Stimulated activated naive CD8-positive, alpha-beta T cell treated with anti-CD3 and anti-CD28 coated beads, Interleukin-15, amount 100 ng/mL, for 72 hours (primary cell): ENCODE data around the gene CEP250.
"Not testable (repeated sequence)": the region's sequence is repeated elsewhere in the genome, so short reads cannot be mapped to it uniquely, and the experiment has no call there.

Experiments used
- ATAC-seq: fragments of 150-1000 bp; cut with Tn5 transposase; 2 replicates; pipeline ENCODE4 v1.10.0; 2021; ENCODE audit warnings: mild to moderate bottlenecking, moderate library complexity
- DNase-seq, 2 donors: peaks; one replicate each; pipeline ENCODE4 v3.0.0; 2021 to 2022
- H3K27ac Mint-ChIP-seq, 2 donors: one replicate each; pipeline ENCODE4 v1.8.0; 2022; ENCODE audit warnings: mild to moderate bottlenecking in 2 of 2, mixed read lengths in 2 of 2, moderate library complexity in 2 of 2
- H3K27me3 Mint-ChIP-seq: one replicate; pipeline ENCODE4 v1.8.0; 2022; ENCODE audit warnings: mixed read lengths
- H3K4me1 Mint-ChIP-seq: one replicate; pipeline ENCODE4 v1.8.0; 2022; ENCODE audit warnings: mild to moderate bottlenecking, mixed read lengths
- H3K4me3 Mint-ChIP-seq, 2 donors: one replicate each; pipeline ENCODE4 v1.8.0; 2022; ENCODE audit warnings: mild to moderate bottlenecking in 2 of 2, mixed read lengths in 2 of 2, moderate library complexity in 1 of 2
- H3K9me3 Mint-ChIP-seq, 2 donors: one replicate each; pipeline ENCODE4 v1.8.0; 2022; ENCODE audit warnings: mixed read lengths in 2 of 2

CEP250 gene

GRCh38 chr20:35503281-35503680 is 47.9 kb downstream of the CEP250 start:
- DNase-seq, result no peak
- H3K9me3 Mint-ChIP-seq, result no peaks in the 10 kb centered on the region
- H3K4me1 Mint-ChIP-seq, result peaks cover 50% of the 10 kb centered on the region
- no peak overlapping the region for H3K4me3 Mint-ChIP-seq
- H3K27me3 Mint-ChIP-seq, result no peaks in the 10 kb centered on the region
- ATAC-seq, result no peak
- peak overlapping the region in 1 of 2 donors; percentile 90 for H3K27ac Mint-ChIP-seq

- ATAC-seq, result no peak
- H3K4me3 Mint-ChIP-seq, result no peak overlapping the region
- H3K4me1 Mint-ChIP-seq, result peaks cover 50% of the 10 kb centered on the region
- peak overlapping the region; percentile 48 to 79 for H3K27ac Mint-ChIP-seq
- H3K27me3 Mint-ChIP-seq, result no peaks in the 10 kb centered on the region
- H3K9me3 Mint-ChIP-seq, result no peaks in the 10 kb centered on the region
- no peak for DNase-seq
Measured at GRCh38 chr20:35503841-35504561, 48.6 kb downstream of the CEP250 start.

- Mint-ChIP-seq H3K27ac (peak overlapping the region in 1 of 2 donors; percentile 61), H3K4me1 (peaks cover 50% of the 10 kb centered on the region), H3K4me3 (no peak overlapping the region), H3K9me3 (no peaks in the 10 kb centered on the region), H3K27me3 (no peaks in the 10 kb centered on the region)
- no peak for ATAC-seq
- DNase-seq, result no peak
Measured at GRCh38 chr20:35504751-35505150, 49.4 kb downstream of the CEP250 start.

GRCh38 chr20:35506179-35506578 is 50.8 kb downstream of the CEP250 start:
- DNase-seq, result no peak

GRCh38 chr20:35506872-35507638 is 51.7 kb downstream of the CEP250 start:
- no peaks in the 10 kb centered on the region for H3K9me3 Mint-ChIP-seq
- DNase-seq, result no peak
- no peak overlapping the region for H3K4me3 Mint-ChIP-seq
- no peaks in the 10 kb centered on the region for H3K27me3 Mint-ChIP-seq
- peak; percentile 68 for ATAC-seq
- peaks cover 49% of the 10 kb centered on the region for H3K4me1 Mint-ChIP-seq
- H3K27ac Mint-ChIP-seq, result peak overlapping the region; percentile 78 to 85

More at GRCh38 chr20:35506179-35506578, 50.8 kb downstream of the CEP250 start:
- Mint-ChIP-seq H3K4me1 (peaks cover 50% of the 10 kb centered on the region), H3K4me3 (no peak overlapping the region), H3K27ac (peak overlapping the region in 1 of 2 donors; percentile 60), H3K9me3 (no peaks in the 10 kb centered on the region), H3K27me3 (no peaks in the 10 kb centered on the region)
- ATAC-seq, result peak; percentile 40

GRCh38 chr20:35508493-35509218 is 53.3 kb downstream of the CEP250 start:
- DNase-seq, result no peak
- H3K4me3 Mint-ChIP-seq, result no peak overlapping the region
- no peak overlapping the region for H3K27ac Mint-ChIP-seq

GRCh38 chr20:35510951-35511735 is 55.7 kb downstream of the CEP250 start:
- H3K27ac Mint-ChIP-seq, result no peak overlapping the region
- no peak overlapping the region for H3K4me3 Mint-ChIP-seq
- H3K9me3 Mint-ChIP-seq, result no peaks in the 10 kb centered on the region

More at GRCh38 chr20:35508493-35509218, 53.3 kb downstream of the CEP250 start:
- no peak for ATAC-seq
- Mint-ChIP-seq H3K9me3 (no peaks in the 10 kb centered on the region), H3K4me1 (peaks cover 35% of the 10 kb centered on the region), H3K27me3 (no peaks in the 10 kb centered on the region)

GRCh38 chr20:35511814-35512420 is 56.5 kb downstream of the CEP250 start:
- peak overlapping the region in 1 of 2 donors; percentile 45 for H3K27ac Mint-ChIP-seq

More at GRCh38 chr20:35510951-35511735, 55.7 kb downstream of the CEP250 start:
- DNase-seq (no peak), ATAC-seq (no peak)
- peaks cover 13% of the 10 kb centered on the region for H3K4me1 Mint-ChIP-seq
- H3K27me3 Mint-ChIP-seq, result no peaks in the 10 kb centered on the region

GRCh38 chr20:35514371-35514932 is 59.1 kb downstream of the CEP250 start:
- no peaks in the 10 kb centered on the region for H3K9me3 Mint-ChIP-seq
- no peak overlapping the region for H3K4me3 Mint-ChIP-seq
- no peak for DNase-seq
- no peaks in the 10 kb centered on the region for H3K27me3 Mint-ChIP-seq
- H3K4me1 Mint-ChIP-seq, result no peaks in the 10 kb centered on the region
- H3K27ac Mint-ChIP-seq, result peak overlapping the region in 1 of 2 donors; percentile 31
- ATAC-seq, result no peak

More at GRCh38 chr20:35511814-35512420, 56.5 kb downstream of the CEP250 start:
- ATAC-seq, result no peak
- Mint-ChIP-seq H3K9me3 (no peaks in the 10 kb centered on the region), H3K27me3 (no peaks in the 10 kb centered on the region), H3K4me1 (peaks cover 6% of the 10 kb centered on the region), H3K4me3 (no peak overlapping the region)
- no peak for DNase-seq

- Mint-ChIP-seq H3K4me1 (no peaks in the 10 kb centered on the region), H3K27me3 (no peaks in the 10 kb centered on the region), H3K4me3 (no peak overlapping the region), H3K9me3 (no peaks in the 10 kb centered on the region), H3K27ac (no peak overlapping the region)
- no peak for DNase-seq
- ATAC-seq, result peak; percentile 18
Measured at GRCh38 chr20:35515341-35515740, 59.9 kb downstream of the CEP250 start.

- DNase-seq, result no peak
- Mint-ChIP-seq H3K27ac (peak overlapping the region in 1 of 2 donors; percentile 10), H3K4me1 (no peaks in the 10 kb centered on the region), H3K9me3 (no peaks in the 10 kb centered on the region), H3K27me3 (no peaks in the 10 kb centered on the region), H3K4me3 (no peak overlapping the region)
- ATAC-seq, result peak; percentile 23
Measured at GRCh38 chr20:35515949-35516645, 60.7 kb downstream of the CEP250 start.

GRCh38 chr20:35517125-35517524 is 61.7 kb downstream of the CEP250 start:
- H3K9me3 Mint-ChIP-seq, result no peaks in the 10 kb centered on the region
- no peak overlapping the region for H3K27ac Mint-ChIP-seq
- no peaks in the 10 kb centered on the region for H3K27me3 Mint-ChIP-seq

GRCh38 chr20:35517767-35518166 is 62.4 kb downstream of the CEP250 start:
- H3K27me3 Mint-ChIP-seq, DNase-seq, H3K4me3 Mint-ChIP-seq, ATAC-seq, H3K27ac Mint-ChIP-seq, H3K9me3 Mint-ChIP-seq, H3K4me1 Mint-ChIP-seq: not testable (repeated sequence)

More at GRCh38 chr20:35517125-35517524, 61.7 kb downstream of the CEP250 start:
- ATAC-seq (no peak), DNase-seq (no peak)
- H3K4me3 Mint-ChIP-seq, result no peak overlapping the region
- H3K4me1 Mint-ChIP-seq, result no peaks in the 10 kb centered on the region

- H3K4me1 Mint-ChIP-seq, result no peaks in the 10 kb centered on the region
- no peak overlapping the region for H3K27ac Mint-ChIP-seq
- ATAC-seq, result no peak
- no peaks in the 10 kb centered on the region for H3K9me3 Mint-ChIP-seq
- no peaks in the 10 kb centered on the region for H3K27me3 Mint-ChIP-seq
- DNase-seq, result no peak
- H3K4me3 Mint-ChIP-seq, result no peak overlapping the region
Measured at GRCh38 chr20:35518955-35519354, 63.6 kb downstream of the CEP250 start.
